Amygdala (tissue), 56 donors: ENCODE data around the gene MKLN1.

Experiments used
- DNase-seq, 56 donors: peaks; one replicate each; lab custom pipeline; 2025; lab: John Stamatoyannopoulos, UW

Gene MKLN1

DNA sequence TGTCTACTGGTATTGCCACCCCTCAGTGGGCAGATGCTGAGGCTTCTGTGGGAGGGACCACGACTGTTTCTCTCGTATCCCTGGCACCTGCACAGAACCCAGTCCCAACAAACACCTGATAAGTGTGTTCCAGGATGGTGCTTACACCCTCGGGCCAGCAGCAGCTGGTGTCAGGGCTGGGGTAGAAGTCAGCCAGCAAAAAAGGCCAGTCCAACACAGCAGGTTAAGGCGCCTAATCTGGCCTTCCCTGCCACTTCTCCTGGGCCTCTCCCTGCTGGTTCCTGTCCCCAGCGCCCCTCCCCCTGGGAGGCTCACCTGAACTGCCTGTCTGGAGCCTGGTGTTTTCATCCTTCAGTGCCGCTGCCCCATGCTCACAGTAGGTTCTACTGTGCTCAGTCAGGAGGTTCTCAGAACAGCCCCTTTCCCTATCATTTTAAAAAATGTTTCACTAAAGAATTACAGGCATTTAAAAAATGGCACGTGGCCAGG is 208.7 kb downstream of the MKLN1 start:
- no peak for DNase-seq

- DNase-seq = no peak
Measured at GRCh38 chr7:131537571-131537978, 209.9 kb downstream of the MKLN1 start.

DNA sequence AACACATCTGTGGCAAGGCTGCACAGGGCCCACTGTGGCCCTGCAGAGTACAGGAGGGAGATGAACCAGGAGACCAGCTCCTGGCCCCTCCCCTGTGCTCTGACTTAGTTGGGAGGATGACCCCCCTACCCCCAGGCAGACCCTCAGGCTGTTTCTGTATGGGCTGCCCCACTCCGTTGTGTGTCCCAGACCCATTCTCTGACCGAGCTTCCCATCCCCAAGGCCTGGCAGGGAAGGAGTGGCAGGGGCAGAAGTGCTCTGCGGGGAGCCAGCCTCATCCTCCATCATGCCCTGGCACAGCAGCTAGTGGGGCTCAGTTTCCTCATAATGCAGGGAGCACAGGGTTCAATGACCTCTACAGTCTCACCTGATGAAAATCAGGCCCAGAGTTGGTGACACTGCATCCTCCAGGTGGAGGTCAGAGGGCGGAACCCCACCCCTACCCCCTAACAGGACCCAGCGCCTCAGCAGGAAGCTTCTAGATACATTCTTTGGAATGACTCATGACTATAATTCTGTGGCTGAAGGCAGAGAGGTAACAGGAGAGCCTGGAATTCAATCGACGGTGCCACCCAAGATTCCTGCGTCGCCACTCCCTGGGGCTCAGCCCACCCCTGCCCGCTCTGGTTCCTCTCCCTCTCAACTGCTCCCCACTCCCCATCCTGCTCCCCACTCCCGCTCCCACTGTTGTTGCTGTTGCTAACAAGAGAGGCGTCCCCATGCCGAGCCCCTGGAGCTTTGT is 210.6 kb downstream of the MKLN1 start:
- no peak for DNase-seq

DNA sequence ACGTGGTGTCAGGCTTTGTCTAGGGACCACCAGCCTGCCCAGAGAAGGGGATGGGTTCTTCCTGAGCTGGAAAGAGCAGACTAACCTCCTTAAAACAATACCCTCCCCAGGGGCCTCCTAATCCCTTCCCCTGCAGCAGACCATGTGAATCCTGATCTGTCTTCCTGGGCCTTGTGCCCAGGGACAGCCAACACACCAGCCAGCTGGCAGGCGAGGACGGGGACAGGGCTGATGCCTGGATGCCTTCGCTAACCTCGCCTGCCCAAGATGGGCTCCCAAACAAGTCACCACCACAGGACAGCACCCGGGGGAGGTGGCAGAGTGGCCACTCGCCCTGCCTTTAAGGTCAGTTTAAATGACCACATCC is 211.1 kb downstream of the MKLN1 start:
- peak in 6 of 56 donors; percentile 4 to 25 (median 12) for DNase-seq

DNA sequence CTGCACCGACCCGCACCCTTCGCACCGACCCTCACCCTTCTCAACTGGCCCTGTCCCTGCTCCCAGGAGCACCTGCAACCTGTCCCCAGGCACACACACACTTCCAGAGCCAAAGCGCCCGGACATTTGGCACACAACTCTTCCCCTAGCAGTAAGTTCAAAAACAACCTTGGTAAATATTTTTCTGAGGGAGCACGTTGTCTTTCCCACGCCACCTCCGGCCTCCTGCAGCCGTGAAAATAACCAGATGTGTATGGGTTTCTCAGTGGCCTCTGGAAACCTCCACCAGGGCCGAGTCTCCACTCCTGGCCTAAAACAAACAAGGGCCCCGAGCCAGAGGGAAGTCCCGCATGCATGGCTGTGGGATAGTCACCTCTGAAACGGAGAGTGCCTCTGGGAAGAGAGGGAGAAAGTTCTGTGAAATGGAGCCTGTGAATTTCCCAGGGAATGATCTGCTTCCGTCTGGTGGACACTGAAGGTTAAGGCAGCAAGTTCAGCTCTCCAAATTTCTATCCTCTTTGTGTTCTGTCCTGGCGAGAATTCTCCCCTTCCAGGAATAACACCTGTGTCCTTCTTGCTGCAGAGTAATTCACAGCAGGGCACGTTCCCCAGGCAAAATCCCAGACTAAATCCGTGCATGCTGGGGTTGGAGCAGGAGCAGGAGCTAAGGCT is 213.0 kb downstream of the MKLN1 start:
- no peak for DNase-seq

GRCh38 chr7:131543298-131543697 is 215.6 kb downstream of the MKLN1 start:
- no peak for DNase-seq

GRCh38 chr7:131544021-131544420 is 216.3 kb downstream of the MKLN1 start:
- no peak for DNase-seq

DNA sequence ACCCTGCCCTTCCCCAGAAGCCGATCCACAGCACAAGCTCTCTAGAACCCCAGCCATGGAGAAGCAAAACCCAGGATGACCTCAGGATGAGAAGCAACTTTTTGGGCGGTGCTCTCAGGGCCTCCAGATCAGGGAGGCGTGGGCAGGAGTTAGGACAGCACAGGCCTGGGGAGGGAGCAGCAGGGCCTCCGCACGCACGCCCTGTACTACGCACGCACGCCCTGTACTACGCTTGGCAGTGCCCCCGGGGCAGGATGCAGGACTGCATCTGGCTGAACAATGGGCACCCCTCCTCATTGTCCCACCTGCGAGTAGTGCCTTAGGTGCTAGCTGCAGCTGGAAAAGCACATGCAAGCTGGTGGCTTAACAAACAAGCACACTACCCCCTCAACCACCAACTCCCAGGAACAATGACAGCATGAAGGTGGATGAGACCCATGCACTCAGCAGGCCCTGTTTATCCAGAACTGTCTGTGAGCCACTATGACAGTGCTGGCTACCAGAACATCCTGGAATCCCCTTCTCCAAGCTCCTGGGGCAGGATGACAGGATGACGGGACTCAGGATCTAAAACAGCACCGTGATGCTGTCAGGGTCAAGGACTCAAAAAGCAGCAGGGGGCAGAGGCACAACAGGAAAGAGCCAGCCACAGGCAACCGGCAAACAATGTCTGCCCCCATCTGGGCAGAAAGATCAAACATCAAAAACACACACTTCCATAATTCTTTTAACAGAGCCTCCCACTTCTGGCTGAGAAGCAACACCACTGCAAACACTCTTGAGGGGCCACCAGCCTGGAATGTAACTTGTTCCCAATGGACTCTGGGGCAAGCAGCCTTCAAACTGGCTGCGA is 217.0 kb downstream of the MKLN1 start:
- DNase-seq = peak in 6 of 56 donors; percentile 4 to 21 (median 8)

DNA sequence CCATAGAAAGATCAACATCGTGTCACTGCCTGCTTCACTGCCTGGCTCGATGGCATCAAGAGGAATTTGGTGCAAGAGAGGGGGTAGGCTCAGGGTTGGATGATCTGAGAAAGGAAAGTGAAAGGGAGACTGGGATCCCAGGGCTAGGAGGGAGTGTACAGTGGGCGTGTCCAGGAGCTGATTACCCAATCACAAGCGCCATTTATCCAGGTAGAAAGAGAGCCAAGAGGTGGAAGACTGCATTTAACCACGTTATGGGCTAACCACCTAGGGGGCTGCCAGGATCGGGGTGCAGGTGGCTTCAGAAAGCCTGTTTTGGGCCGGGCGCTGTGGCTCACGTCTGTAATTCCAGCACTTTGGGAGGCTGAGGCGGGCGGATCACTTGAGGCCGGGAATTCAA is 218.4 kb downstream of the MKLN1 start:
- no peak for DNase-seq
